GM21723 (cell line): ENCODE data around the gene MED13L.

Experiments
- ATAC-seq: cut with Tn5 transposase; IDR thresholded peaks from one replicate; pipeline ENCODE4 v1.9.1; 2021; ENCODE audit warnings: mild to moderate bottlenecking, moderate library complexity; ENCODE audit not compliant: unreplicated experiment

The MED13L gene

GRCh38 chr12:116278667-116279066 lies 1.2 kb upstream of the MED13L start:
- ATAC-seq, result no peak

- no peak for ATAC-seq
Observed at GRCh38 chr12:116278279-116278626, 760 bp upstream of the MED13L start.

- ATAC-seq, result peak; percentile 39
Observed at GRCh38 chr12:116276652-116277466, 634 bp downstream of the MED13L start.

GRCh38 chr12:116274551-116275375 lies 2.7 kb downstream of the MED13L start:
- ATAC-seq, result no peak

DNA sequence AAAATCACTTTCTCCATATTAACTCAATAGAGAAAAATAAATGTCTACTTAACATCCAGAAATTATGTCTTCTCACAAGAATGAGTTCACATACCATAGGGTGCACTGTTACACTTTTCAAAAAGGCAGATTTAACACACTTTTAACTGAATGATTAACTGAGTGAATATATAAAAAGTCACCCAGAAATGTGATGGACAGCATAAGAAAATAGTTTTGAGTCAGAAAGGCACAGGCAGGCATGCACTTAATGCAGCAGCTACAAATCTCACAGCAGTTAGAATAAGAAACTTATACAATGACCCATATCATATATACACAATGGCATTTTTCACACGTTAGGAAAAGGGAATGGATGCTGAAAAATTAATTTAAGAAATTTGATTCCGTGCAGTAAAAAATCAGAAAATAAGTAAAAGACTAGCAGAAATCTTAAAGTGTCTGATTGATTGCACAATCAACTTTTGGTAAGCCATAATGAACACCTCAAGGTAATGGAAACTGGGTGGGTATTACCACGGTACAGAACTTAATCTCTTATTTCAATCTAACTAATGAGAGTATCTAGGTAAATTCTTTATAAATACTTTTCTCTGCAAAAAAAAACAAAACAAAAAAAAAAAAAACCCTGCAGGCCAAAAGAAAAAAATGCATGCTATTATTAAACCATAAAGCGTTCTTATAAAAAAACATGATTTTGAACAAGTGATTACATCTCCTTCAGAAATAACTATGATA lies 3.5 kb downstream of the MED13L start:
- no peak for ATAC-seq

DNA sequence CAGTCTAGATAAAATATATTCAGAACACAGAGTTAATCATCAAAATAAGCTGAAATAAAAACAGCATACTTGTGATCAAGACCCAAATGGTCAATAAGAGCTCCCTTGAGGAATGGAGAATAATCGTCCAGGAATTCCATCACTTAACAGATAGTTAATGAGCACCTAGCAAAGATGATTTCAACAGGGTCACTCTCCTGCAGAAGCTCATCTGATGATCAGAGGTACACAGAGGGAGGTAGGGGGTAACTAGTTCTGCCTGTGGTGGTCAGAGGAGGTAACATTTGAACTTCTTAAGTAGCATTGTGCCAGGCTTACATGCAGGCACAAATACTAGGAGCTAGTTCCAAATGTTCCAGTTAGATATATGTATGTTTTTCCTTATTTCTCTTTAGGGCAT lies 9.5 kb downstream of the MED13L start:
- ATAC-seq, result no peak

GRCh38 chr12:116266631-116267349 lies 10.7 kb downstream of the MED13L start:
- ATAC-seq, result no peak

- no peak for ATAC-seq
Observed at GRCh38 chr12:116266168-116266601, 11.3 kb downstream of the MED13L start.

DNA sequence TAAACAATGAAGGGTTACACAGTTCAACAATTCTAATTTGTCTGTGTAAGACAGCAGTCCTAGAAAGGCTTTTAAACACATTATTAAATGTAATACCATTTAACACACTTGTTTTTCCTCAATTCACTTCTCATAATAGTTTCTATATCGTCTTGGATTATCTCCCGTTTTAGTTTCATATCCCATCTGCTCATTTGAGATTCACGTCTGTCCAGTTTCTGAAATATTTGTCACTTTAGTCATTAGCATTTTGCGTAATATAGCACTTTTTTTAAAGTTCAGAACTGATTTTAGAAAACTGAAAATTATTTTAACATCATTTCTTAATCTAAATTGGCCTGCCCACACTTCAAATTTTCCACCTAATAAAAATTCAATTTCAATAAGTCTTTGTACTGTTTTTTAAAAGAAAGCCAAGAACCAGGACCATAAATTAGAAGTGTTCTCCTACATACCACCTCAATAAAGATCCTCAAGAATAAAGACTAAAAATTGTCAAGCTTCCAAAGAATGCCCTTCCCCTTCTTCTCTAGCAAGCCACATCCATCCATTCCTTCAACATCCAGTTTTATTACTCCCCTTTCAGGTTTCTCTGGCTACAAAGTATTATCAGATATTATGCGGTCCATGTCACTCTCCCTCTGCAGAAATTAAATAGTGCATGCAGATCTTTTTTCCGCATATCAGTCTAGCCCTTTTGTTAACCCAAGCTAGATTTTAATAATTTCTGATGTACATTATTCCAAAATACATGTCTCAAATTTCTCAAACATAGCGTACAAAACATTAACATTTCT lies 11.9 kb downstream of the MED13L start:
- ATAC-seq, result no peak

- ATAC-seq, result no peak
Observed at GRCh38 chr12:116264525-116265070, 12.9 kb downstream of the MED13L start.

GRCh38 chr12:116263844-116264243 lies 13.6 kb downstream of the MED13L start:
- no peak for ATAC-seq

- ATAC-seq, result no peak
Observed at GRCh38 chr12:116263431-116263830, 14.1 kb downstream of the MED13L start.

- ATAC-seq, result no peak
Observed at GRCh38 chr12:116262741-116263140, 14.8 kb downstream of the MED13L start.

- no peak for ATAC-seq
Observed at GRCh38 chr12:116261525-116262100, 15.9 kb downstream of the MED13L start.

- ATAC-seq, result no peak
Observed at GRCh38 chr12:116259800-116260577, 17.5 kb downstream of the MED13L start.

GRCh38 chr12:116257826-116258225 lies 19.7 kb downstream of the MED13L start:
- no peak for ATAC-seq

GRCh38 chr12:116257215-116257614 lies 20.3 kb downstream of the MED13L start:
- no peak for ATAC-seq

DNA sequence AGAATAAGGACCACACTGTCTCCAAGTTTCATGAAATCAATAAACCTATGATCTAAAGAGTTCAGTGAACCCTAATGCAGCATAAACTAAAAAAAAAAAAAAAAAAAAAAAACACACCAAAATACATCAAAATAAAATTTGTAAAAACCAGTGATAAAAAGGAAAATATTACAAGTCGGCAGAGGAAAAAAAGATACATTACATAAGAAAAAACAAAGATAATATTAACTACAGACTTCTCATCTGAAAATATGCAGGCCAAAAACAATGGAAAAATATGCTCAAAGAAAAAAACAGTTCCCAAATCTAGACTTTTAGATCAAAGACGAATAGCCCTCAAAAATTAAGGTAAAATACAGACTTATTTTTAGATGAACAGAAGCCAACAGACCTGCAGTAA lies 27.6 kb downstream of the MED13L start:
- ATAC-seq, result no peak

DNA sequence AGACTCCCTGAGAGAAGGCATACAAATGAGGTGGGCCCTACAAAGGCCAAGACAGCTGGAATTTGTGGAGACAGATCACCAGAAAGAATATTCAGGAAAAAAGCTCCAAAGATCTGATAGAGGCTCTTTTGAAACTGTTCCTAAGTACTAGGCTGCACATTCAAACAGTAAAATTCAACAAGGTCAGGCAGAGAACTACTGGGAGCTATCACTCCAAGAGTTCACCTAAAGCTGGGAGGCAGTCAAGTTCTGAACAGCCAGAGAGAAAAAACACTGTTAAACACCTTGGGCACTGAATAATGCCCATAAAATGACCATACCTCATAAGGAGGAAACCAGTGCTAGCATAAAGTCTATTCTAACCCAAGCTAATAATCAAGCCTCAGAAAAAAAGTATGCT lies 28.6 kb downstream of the MED13L start:
- ATAC-seq, result no peak
